Mesenteric fat pad (tissue), 1 donor: ENCODE measurements around the gene STARD13. TPM values are rescaled to one million over a fixed set of nuclear protein-coding genes. Genes with fewer than 3 reads are reported as not detected.

Source experiments
- DNase-seq: peaks from one replicate; pipeline ENCODE4 v3.0.0-alpha.2; 2020; ENCODE audit warnings: low spot score
- total RNA-seq: library from RNA; stranded (reverse); fragmentation: NEBNext Ultra II Directional; extraction: Animal tissue kit (Norgen Biotek cat#: 25700); gene quantifications from one replicate; pipeline ENCODE4 v1.2.1, GENCODE V29; 2021
- donor health status: DM: yes; HTN: yes; CAD: no.

Gene STARD13
- total RNA-seq, 1 donor from 2014 or later: 59.2 TPM

GRCh38 chr13:33278913-33279312 is 6.6 kb downstream of the STARD13 start:
- DNase-seq: no peak

GRCh38 chr13:33277946-33278345 is 7.6 kb downstream of the STARD13 start:
- no peak for DNase-seq

GRCh38 chr13:33277037-33277740 is 8.4 kb downstream of the STARD13 start:
- no peak for DNase-seq

GRCh38 chr13:33276570-33276969 is 9.0 kb downstream of the STARD13 start:
- DNase-seq: no peak

GRCh38 chr13:33275916-33276315 is 9.6 kb downstream of the STARD13 start:
- no peak for DNase-seq

- no peak for DNase-seq
These were observed 11.3 kb downstream of the STARD13 start for GRCh38 chr13:33274264-33274663.

- DNase-seq: no peak
These were observed 12.9 kb downstream of the STARD13 start for GRCh38 chr13:33272531-33273124.

GRCh38 chr13:33271759-33272158 is 13.8 kb downstream of the STARD13 start:
- no peak for DNase-seq

- no peak for DNase-seq
These were observed 14.5 kb downstream of the STARD13 start for GRCh38 chr13:33270895-33271538.

- no peak for DNase-seq
These were observed 19.9 kb downstream of the STARD13 start for GRCh38 chr13:33265607-33266006.

GRCh38 chr13:33265133-33265532 is 20.4 kb downstream of the STARD13 start:
- DNase-seq: no peak

GRCh38 chr13:33264620-33264978 is 21.0 kb downstream of the STARD13 start:
- DNase-seq: no peak

GRCh38 chr13:33263976-33264619 is 21.5 kb downstream of the STARD13 start:
- DNase-seq: no peak

- DNase-seq: no peak
These were observed 22.1 kb downstream of the STARD13 start for GRCh38 chr13:33263484-33263883.

- no peak for DNase-seq
These were observed 22.6 kb downstream of the STARD13 start for GRCh38 chr13:33262997-33263396.

- no peak for DNase-seq
These were observed 23.0 kb downstream of the STARD13 start for GRCh38 chr13:33262594-33262993.

- no peak for DNase-seq
These were observed 23.5 kb downstream of the STARD13 start for GRCh38 chr13:33262062-33262487.

GRCh38 chr13:33261387-33262061 is 24.0 kb downstream of the STARD13 start:
- DNase-seq: no peak

- no peak for DNase-seq
These were observed 25.1 kb downstream of the STARD13 start for GRCh38 chr13:33260168-33261098.

GRCh38 chr13:33259296-33259695 is 26.3 kb downstream of the STARD13 start:
- no peak for DNase-seq
